ELR (cell line): ENCODE data around the gene FARS2.

Experiments
- DNase-seq: peaks from one replicate; pipeline ENCODE4 v3.0.0-alpha.2; 2015; ENCODE audit warnings: low read depth

FARS2 gene

DNA sequence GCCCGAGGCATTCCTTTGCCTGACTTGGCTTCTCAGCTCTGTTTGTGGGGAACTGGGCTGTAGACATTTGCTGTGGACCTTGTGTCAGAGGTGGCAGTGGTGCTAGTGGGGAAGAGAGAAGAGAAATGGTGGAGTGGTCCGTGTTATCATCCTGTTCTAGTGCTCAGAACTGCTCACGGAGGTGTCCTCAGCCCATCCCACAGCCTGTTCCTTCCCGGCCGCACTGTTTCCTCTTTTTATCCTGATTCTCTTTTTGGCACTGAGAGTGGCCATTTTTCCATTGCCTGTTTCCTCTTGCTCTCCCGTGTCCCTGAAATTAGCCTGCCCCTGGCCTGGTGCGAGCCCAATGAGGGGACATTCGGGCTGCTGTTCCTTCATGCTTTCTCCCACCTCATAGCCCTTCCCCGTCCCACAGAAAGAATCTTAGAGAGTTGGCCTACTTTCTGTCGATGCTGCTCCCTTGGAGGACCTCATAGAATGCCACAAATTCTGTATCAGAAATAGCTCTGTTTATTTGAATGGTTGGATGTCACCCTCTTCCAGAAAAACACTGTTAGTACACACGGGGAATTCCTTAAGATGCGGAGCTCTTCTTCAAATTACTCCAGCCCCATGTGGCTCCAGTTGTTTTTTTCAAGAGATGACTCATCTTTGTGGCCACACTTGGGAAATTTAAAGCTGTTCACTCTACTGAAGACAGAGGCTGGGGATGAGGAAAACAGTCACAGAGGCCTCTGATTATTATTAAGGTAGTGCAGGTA lies 26.1 kb downstream of the FARS2 start:
- DNase-seq: peak; percentile 84

- no peak for DNase-seq
Measured at GRCh38 chr6:5287966-5288297, 26.6 kb downstream of the FARS2 start.

GRCh38 chr6:5290097-5290496 lies 28.8 kb downstream of the FARS2 start:
- no peak for DNase-seq

DNA sequence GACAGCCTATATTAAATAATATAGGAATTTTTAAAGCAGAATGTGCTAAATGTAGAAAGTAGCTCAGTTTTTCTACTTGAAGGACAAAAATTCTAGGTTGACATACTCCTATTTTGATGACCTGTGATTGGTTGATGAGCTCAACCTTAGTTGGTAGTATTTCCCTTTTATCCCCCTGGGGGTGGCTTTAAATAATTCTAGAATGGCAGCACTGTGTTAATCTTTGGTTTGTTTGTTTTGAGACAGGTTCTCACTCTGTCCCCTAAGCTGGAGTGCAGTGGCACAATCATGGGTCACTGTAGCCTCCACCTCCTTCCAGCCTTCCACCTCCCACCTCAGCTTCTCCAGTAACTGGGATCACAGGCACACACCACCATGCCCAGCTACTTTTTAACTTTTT lies 29.2 kb downstream of the FARS2 start:
- no peak for DNase-seq

DNA sequence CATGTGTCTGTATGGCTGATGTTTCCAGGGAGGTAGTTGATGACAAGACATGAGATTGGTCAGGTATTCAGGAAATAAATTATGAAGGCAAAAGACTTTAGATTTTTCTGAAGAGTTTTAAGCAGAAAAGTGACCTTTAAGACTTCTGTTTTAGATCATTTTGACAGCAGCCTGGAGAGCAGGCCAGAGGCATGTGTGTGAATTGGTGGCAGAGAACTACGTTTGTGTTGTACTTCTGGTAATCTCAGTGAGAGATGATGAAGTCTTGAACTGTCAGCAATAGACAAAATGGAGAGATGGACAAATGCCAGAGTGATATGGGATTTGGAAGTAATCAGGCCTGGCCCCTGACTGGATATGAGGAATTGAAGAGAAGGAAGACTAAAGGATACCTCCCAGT lies 30.8 kb downstream of the FARS2 start:
- DNase-seq: no peak

GRCh38 chr6:5293692-5294091 lies 32.4 kb downstream of the FARS2 start:
- no peak for DNase-seq

GRCh38 chr6:5294392-5295211 lies 33.3 kb downstream of the FARS2 start:
- no peak for DNase-seq

- DNase-seq: no peak
Measured at GRCh38 chr6:5295623-5296022, 34.3 kb downstream of the FARS2 start.

- DNase-seq: no peak
Measured at GRCh38 chr6:5300206-5300764, 39.0 kb downstream of the FARS2 start.

DNA sequence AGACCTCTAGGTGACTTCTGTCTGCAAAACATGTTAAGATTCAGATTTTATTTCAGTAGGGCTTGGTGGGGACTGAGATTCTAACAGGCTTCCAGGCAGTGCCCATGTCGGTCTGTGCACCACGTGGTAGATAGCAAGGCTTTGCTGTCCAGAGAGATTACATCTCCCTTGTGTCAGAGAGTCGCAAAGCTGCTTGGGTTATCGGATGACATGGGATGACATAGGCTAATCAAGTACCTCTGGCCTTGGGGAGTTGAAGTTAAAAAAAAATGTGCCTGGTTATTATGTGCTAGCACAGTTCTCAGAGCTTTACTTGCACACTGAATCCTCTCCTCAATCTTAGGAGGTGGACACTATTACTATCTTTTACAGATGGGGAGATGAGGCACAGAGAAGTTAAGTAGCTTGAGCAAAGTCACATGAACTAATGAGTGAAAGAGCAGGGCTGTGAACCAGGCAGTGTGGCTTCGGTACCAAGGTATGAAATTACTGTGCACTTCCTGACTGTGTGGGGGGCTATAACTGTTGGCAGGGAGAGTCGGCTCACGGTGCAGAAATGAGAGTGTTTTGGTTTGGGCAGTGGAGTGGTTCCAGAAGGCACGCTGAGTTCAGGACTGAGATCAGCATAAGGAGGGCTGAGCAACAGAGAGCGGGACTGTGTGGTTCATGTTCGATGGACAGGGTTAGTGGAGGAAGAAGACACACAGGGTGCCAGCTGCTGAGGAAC lies 41.1 kb downstream of the FARS2 start:
- DNase-seq: no peak

GRCh38 chr6:5302995-5303622 lies 41.8 kb downstream of the FARS2 start:
- peak; percentile 30 for DNase-seq

DNA sequence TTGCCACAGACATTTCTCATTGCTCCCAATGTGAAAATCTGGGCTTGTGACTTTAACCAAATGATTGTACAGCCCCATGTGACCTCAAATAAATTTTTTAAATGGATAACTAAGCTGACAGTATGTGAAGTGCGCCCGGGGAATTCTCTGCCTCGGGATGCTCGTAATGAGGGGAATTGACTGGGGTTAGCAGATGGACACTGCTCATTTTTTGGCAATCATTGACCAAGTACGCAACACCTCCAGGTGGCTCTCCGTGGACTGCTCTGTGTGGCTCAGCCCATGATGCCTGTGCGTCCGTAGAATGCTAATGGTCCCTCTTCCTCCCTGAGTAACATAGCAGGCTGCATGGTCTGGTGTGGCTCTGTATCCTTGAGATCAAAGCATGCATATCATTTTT lies 42.4 kb downstream of the FARS2 start:
- no peak for DNase-seq

DNA sequence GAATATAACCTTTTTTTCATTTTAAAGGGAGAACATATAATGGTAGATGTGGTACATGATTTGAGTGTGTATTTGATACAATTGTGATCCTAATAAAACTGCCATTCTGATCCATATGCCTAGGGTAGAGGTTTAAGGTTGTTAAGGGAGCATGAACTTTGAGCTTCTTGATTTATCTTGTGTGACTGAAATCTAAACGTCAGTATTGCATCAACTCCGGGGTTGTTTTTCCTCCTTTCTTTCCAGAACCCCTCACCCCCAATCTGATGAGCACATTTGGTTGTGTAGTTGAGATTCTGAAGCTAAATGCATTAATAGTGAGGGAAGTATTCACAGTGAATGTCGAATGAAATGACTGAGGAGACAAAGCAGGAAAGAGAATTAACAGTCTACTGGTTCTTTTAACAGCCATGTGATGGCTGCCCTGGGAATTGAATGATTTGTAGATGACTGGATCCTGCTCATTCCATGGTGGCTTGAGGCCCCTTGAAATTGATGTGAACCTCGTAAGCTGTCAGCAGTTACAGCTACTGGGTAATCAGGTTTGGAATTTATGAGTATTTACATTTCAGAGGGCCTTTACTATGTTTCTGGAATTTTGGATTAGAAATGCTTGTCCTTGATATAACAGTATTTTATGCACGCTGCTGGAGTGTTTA lies 44.8 kb downstream of the FARS2 start:
- peak; percentile 44 for DNase-seq

GRCh38 chr6:5307058-5307457 lies 45.7 kb downstream of the FARS2 start:
- no peak for DNase-seq

GRCh38 chr6:5308066-5308465 lies 46.8 kb downstream of the FARS2 start:
- DNase-seq: peak; percentile 91

GRCh38 chr6:5314191-5314865 lies 53.0 kb downstream of the FARS2 start:
- no peak for DNase-seq

GRCh38 chr6:5315881-5316280 lies 54.6 kb downstream of the FARS2 start:
- DNase-seq: no peak

DNA sequence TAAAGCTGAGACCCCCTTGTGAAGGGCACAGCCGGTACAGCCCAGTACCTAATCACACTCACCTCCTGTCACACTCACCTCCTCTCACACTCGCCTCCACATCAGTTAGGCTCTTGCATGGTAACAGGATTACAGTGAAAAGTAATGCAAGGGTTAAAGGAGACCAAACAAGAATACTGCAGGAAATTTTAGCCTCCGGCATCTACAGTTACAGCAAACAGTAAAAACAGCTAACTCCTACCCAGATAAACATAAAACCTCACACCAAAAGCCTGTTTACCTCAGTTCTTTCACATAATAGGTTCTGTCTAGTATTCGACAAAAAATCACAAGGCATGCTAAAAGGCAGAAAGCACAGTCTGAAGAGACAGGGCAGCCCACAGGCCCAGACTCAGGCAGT lies 55.6 kb downstream of the FARS2 start:
- no peak for DNase-seq

- DNase-seq: no peak
Measured at GRCh38 chr6:5318617-5319272, 57.4 kb downstream of the FARS2 start.

- DNase-seq: no peak
Measured at GRCh38 chr6:5323979-5324378, 62.7 kb downstream of the FARS2 start.
